MM.1S (cell line): Measurements from ENCODE around the gene CSPG5.

Experiments
- DNase-seq: peaks from one replicate; pipeline ENCODE4 v3.0.0-alpha.2; 2015
- H2AFZ ChIP-seq: fragments of 300-600 bp; sonication (generic); 2 replicates; pipeline ENCODE4 v1.6.0; 2016; ENCODE audit warnings: antibody characterized with exemption, low read length
- H3F3A ChIP-seq: fragments of 300-600 bp; sonication (generic); 2 replicates; pipeline ENCODE4 v1.6.1; 2016; ENCODE audit warnings: mild to moderate bottlenecking, antibody characterized with exemption, low read length, moderate library complexity, mixed read lengths; ENCODE audit not compliant: insufficient read depth
- H3K27ac ChIP-seq: fragments of 300-600 bp; sonication (generic); 2 replicates; pipeline ENCODE4 v1.5.1; 2016; ENCODE audit warnings: mild to moderate bottlenecking, low read length
- H3K27me3 ChIP-seq: fragments of 300-600 bp; sonication (generic); replicated peaks from 2 replicates; pipeline ENCODE4 v1.6.0; 2016; ENCODE audit warnings: low read length; ENCODE audit not compliant: insufficient read depth
- H3K36me3 ChIP-seq: fragments of 300-600 bp; sonication (generic); replicated peaks from 2 replicates; pipeline ENCODE4 v1.6.1; 2016; ENCODE audit warnings: mild to moderate bottlenecking, low read length, mixed read lengths; ENCODE audit not compliant: insufficient read depth
- H3K4me1 ChIP-seq: fragments of 300-600 bp; sonication (generic); 2 replicates; pipeline ENCODE4 v1.6.1; 2016; ENCODE audit warnings: low read length, mixed read lengths
- H3K4me2 ChIP-seq: fragments of 300-600 bp; sonication (generic); 2 replicates; pipeline ENCODE4 v1.6.0; 2016; ENCODE audit warnings: low read depth, low read length
- H3K4me3 ChIP-seq: fragments of 300-600 bp; sonication (generic); 2 replicates; pipeline ENCODE4 v1.5.1; 2016; ENCODE audit warnings: low read length, mixed read lengths
- H3K79me2 ChIP-seq: fragments of 300-600 bp; sonication (generic); 2 replicates; pipeline ENCODE4 v1.6.1; 2016; ENCODE audit warnings: mixed run types, low read length, mixed read lengths
- H3K9ac ChIP-seq: fragments of 300-600 bp; sonication (generic); 2 replicates; pipeline ENCODE4 v1.6.1; 2016; ENCODE audit warnings: low read length, mixed read lengths
- H3K9me2 ChIP-seq: fragments of 300-600 bp; sonication (generic); replicated peaks from 2 replicates; pipeline ENCODE4 v1.6.1; 2016; ENCODE audit warnings: mild to moderate bottlenecking, low read length, mixed read lengths; ENCODE audit not compliant: insufficient read depth
- H3K9me3 ChIP-seq: fragments of 300-600 bp; sonication (generic); replicated peaks from 2 replicates; pipeline ENCODE4 v1.6.1; 2016; ENCODE audit warnings: mild to moderate bottlenecking, low read length, mixed read lengths; ENCODE audit not compliant: insufficient read depth
- H4K20me1 ChIP-seq: fragments of 300-600 bp; sonication (generic); 2 replicates; pipeline ENCODE4 v1.6.1; 2016; ENCODE audit warnings: mild to moderate bottlenecking, low read length, moderate library complexity, mixed read lengths; ENCODE audit not compliant: insufficient read depth
- CTCF ChIP-seq: fragments of 300-600 bp; sonication (generic); IDR thresholded peaks from 2 replicates; pipeline ENCODE4 v1.5.1; 2016; ENCODE audit warnings: antibody characterized with exemption, low read length, mixed read lengths
- EZH2 ChIP-seq: fragments of 300-600 bp; sonication (generic); optimal IDR thresholded peaks from 2 replicates; pipeline ENCODE3; 2017; ENCODE audit warnings: low read depth, mild to moderate bottlenecking, antibody characterized with exemption, low read length, mixed read lengths
- EZH2phosphoT487 ChIP-seq: fragments of 300-600 bp; sonication (generic); IDR thresholded peaks from 2 replicates; pipeline ENCODE4 v1.6.1; 2018; ENCODE audit warnings: antibody characterized with exemption, low read length

The CSPG5 gene

GRCh38 chr3:47536967-47537366, 41.7 kb downstream of the CSPG5 start:
- DNase-seq: no peak
- Histone ChIP-seq H3K4me1 (no peaks in the 10 kb centered on the region), H3K9me3 (no peaks in the 10 kb centered on the region), H3K36me3 (no peaks in the 10 kb centered on the region), H3K27me3 (no peaks in the 10 kb centered on the region), H3K9ac (no peak overlapping the region), H3K79me2 (no peaks in the 10 kb centered on the region), H3K4me2 (no peak overlapping the region), H3F3A (no peaks in the 10 kb centered on the region), H2AFZ (no peak overlapping the region), H3K27ac (no peak overlapping the region), H4K20me1 (no peaks in the 10 kb centered on the region), H3K4me3 (no peak overlapping the region), H3K9me2 (no peaks in the 10 kb centered on the region)
- TF ChIP-seq EZH2 (no peak), CTCF (no peak), EZH2phosphoT487 (no peak)

DNA sequence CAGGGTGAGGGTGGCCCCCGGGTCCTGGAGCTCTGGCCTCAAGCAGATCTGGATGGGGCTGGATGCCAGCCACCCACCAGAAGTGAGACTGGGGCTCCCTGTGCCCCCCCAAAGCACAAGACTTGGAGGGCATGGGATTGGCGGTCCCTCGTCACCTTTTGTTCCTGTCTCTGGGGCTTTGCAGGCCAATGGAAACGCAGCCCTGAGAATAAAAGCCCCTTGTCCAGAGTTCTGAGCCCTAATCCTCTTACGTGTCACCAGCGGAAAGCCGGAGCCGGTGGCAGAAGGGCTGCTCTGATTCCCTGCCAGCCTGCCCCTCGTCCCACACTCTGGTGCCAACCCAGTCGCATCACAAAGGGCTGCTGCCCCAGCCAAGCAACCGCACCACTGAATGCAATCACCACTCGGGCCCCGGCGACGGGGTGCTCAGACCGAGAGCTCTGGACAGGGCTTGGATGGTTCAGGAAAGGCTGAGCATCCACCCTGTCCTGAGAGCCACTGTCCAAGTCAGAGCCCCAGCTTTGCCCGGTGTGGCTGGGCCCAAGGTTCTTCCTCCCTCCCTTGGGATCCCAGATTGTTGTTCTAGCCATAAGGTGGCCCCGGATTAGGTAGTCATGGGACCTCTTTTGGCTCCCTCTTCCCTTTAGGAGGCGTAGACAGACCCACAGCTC, 42.3 kb downstream of the CSPG5 start:
- no peak overlapping the region for H3K9ac ChIP-seq
- no peak for DNase-seq

GRCh38 chr3:47533996-47534454, 44.6 kb downstream of the CSPG5 start:
- Histone ChIP-seq H3K4me1 (no peaks in the 10 kb centered on the region), H3K9me3 (no peaks in the 10 kb centered on the region), H3K9ac (no peak overlapping the region), H3K27me3 (no peaks in the 10 kb centered on the region), H3K9me2 (no peaks in the 10 kb centered on the region), H3K27ac (no peak overlapping the region), H4K20me1 (no peaks in the 10 kb centered on the region), H3F3A (no peaks in the 10 kb centered on the region), H3K4me2 (no peak overlapping the region), H3K79me2 (no peaks in the 10 kb centered on the region), H2AFZ (no peak overlapping the region), H3K4me3 (no peak overlapping the region), H3K36me3 (no peaks in the 10 kb centered on the region)
- TF ChIP-seq EZH2: no peak
- TF ChIP-seq EZH2phosphoT487: no peak
- no peak for TF ChIP-seq CTCF
- DNase-seq: no peak

More for the DNA sequence above, 42.3 kb downstream of the CSPG5 start:
- no peaks in the 10 kb centered on the region for H3K27me3 ChIP-seq
- H3K36me3 ChIP-seq: no peaks in the 10 kb centered on the region
- no peak overlapping the region for H3K27ac ChIP-seq
- TF ChIP-seq EZH2 (no peak), CTCF (no peak), EZH2phosphoT487 (no peak)
- H3F3A ChIP-seq: no peaks in the 10 kb centered on the region
- no peaks in the 10 kb centered on the region for H4K20me1 ChIP-seq
- H3K9me3 ChIP-seq: no peaks in the 10 kb centered on the region
- no peaks in the 10 kb centered on the region for H3K4me1 ChIP-seq
- H2AFZ ChIP-seq: no peak overlapping the region
- H3K79me2 ChIP-seq: no peaks in the 10 kb centered on the region
- H3K4me2 ChIP-seq: no peak overlapping the region
- H3K4me3 ChIP-seq: no peak overlapping the region
- no peaks in the 10 kb centered on the region for H3K9me2 ChIP-seq
